ENCODE data around the gene GGN. TPM values are rescaled to one million over a fixed set of nuclear protein-coding genes. Genes with fewer than 3 reads are reported as not detected.

The GGN gene
- total and polyA plus RNA-seq, 9 of the 15 experiments (the other 6 are each of a cell fraction or from before 2014, with no cell fraction given): 0.15 to 0.33 TPM; not detected in 7

GRCh38 chr19:38374332-38375097 is 13.3 kb downstream of the GGN start, which contains the start of gene PSMD8 (continued):
- TF ChIP-seq BRF2 (IDR thresholded peaks at IDR 0.05; ENCODE audit: borderline replicate concordance, insufficient read depth, insufficient read length) (no peak), ZNF263 (CRISPR knock-in tag; IDR thresholded peaks at IDR 0.05; ENCODE audit: borderline replicate concordance) (peak; percentile 41; the same call in 1 of the 2 replicates), PBX2 (CRISPR knock-in tag; IDR thresholded peaks at IDR 0.05; ENCODE audit: low read depth) (peak; percentile 30; the same call in 1 of the 2 replicates), PBX2 (tag; conservative IDR thresholded peaks at IDR 0.05; ENCODE audit: low read depth) (peak; percentile 79), ZNF146 (CRISPR knock-in tag; IDR thresholded peaks at IDR 0.05; ENCODE audit: unreplicated experiment) (no peak), ZBTB34 (CRISPR knock-in tag; IDR thresholded peaks at IDR 0.05) (no peak), NFRKB (IDR thresholded peaks at IDR 0.05; ENCODE audit: low read depth) (no peak; the same call in 1 of the 2 replicates), PHB (CRISPR knock-in tag; IDR thresholded peaks at IDR 0.05) (peak; percentile 46; the same call in 1 of the 2 replicates), IRF9 (tag; IDR thresholded peaks at IDR 0.05) (no peak), ATF6 (CRISPR knock-in tag; IDR thresholded peaks at IDR 0.05) (peak; percentile 73; the same call in 1 of the 2 replicates), TGIF2 (CRISPR knock-in tag; IDR thresholded peaks at IDR 0.05) (peak; percentile 74; the same call in 1 of the 2 replicates), ZBTB49 (CRISPR knock-in tag; IDR thresholded peaks at IDR 0.05; ENCODE audit: borderline replicate concordance) (no peak), DLX4 (CRISPR knock-in tag; IDR thresholded peaks at IDR 0.05) (no peak), NFIC (IDR thresholded peaks at IDR 0.05) (peak; percentile 67), TAF9B (IDR thresholded peaks at IDR 0.05; ENCODE audit: partially characterized antibody) (peak; percentile 99)

Data from K562 (cell line).